HG03439 (cell line): ENCODE measurements around the gene NOTUM.

Source experiments
- ATAC-seq: cut with Tn5 transposase; IDR thresholded peaks from one replicate; pipeline ENCODE4 v1.9.1; 2021; ENCODE audit warnings: mild to moderate bottlenecking, moderate library complexity; ENCODE audit not compliant: unreplicated experiment

Gene NOTUM

DNA sequence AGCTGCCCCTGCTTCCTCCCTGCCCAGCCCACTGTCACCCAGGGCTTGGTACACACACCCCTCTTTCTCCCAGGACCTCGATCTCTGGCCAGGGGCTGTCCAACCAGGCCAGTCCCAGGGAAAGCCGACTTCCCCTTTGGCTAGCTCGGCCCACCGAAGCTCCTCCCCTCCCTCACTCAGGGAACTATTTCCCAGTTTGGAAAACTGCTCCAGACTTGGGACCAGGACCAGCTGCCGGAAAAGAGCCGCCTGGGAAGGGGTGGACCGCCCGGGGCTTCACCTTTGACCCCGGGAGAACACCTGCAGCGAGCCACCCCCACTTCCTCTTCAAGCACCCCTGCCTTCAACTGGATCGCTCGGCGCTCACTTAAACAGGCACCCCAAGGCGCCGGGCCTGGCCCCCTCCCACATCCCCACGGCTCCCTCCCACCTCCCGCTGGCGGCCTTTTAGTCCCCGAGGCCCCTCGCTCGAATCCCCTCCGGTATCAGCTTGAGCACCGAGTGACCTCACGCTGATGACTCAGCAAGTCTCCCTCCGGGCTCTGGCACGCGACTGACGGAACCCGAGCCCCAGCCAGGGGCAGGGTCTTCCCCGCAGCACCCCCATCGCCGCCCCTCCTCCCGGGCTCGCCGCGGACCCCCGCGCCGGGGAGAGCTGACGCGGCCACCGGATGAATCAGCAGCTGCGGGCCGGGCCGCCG is 34.4 kb downstream of the NOTUM start:
- ATAC-seq, result peak; percentile 23

- no peak for ATAC-seq
These were observed 35.0 kb downstream of the NOTUM start for GRCh38 chr17:81925860-81926450.

DNA sequence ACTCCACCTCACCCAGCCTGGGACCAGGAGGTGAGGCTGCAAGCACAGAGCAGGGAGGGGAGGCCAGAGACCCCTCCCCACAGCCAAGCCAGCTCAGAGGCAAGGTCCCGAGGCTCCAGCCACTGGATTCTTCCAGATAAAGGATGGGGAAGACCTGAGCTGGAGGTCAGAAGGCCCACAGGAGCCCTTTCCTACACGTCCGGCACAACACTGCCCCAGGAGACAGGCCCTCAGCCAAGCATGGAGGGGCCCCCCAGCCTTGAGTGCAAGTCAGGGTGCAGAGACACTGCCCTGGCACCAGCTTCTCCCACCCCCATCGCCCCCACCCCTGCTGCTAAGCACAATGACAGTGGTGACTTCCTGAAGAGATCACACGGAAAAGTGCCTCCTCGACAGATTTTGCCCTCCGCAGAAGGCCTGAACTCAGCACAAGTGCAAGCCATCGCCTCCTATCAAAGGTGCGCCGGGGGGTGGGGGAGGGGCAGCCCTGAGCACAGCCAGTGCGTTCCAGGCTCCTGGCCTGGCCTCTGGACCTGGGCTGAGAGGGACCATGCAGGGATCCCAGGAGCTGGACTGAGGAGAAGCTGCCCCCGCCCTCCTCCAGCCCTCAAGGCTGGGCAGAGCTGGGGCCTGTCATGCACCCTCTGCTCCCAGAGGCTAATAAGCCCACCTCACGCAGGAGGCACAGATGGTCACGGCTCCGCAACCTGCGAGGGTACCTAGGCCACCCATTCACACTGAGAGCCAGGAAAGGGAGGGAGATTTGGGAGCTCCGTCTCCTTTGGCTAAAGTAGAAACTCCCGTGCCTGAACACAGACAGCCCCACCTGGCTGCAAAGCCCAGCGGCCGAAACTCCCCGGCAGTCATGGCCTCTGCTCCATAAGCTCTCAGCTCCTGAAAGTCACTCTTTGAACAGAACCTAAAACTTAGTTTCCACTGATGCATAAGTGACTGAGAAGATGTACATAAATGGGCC is 36.1 kb downstream of the NOTUM start:
- no peak for ATAC-seq

DNA sequence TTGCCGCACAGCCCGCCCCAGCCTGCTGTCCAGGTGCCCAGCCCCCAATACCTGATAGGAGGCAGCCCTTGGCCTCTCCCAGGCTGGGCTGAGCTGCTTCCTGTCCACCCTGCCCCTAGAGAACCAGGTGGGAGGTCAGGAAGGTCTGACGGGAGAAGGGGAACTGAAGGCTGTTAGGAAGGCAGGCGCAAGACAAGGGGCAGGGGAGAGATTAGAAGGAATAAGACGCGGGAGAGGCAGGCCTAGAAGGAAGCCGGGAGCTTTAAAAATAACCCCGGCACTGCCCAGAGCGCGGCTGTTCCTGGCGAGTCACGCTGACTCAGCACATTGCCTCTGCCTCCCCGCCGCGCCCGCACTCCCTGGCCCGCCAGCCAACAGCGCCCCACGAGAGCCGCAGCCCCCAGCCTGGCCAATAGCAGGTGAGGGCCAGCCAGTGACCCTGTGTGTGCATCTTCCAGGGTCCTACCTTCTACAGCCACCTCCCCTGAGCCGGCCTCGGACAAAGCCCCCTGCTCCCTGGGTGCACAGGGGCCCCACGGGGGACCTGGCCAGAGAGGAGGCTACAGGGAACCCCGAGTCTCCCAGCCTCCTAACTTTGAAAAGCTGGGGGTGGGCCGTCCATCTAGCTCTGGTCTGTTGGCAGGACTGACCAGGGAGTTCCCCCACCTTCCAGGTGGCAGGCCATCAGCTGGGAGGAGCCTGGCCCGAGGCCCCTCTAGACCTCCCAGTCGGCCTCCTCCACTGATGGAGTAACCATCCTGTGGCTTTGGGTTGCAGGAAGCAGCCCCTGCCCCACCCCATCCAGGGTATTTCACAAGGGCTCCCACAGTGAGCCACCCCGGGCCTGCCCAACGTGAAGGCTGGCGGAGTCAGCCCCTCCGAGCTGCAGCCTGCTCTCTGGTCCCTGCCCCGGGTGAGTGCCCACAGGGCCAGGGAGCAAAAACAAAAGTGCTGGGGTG is 37.4 kb downstream of the NOTUM start:
- no peak for ATAC-seq

GRCh38 chr17:81922566-81923301 is 38.3 kb downstream of the NOTUM start:
- no peak for ATAC-seq

DNA sequence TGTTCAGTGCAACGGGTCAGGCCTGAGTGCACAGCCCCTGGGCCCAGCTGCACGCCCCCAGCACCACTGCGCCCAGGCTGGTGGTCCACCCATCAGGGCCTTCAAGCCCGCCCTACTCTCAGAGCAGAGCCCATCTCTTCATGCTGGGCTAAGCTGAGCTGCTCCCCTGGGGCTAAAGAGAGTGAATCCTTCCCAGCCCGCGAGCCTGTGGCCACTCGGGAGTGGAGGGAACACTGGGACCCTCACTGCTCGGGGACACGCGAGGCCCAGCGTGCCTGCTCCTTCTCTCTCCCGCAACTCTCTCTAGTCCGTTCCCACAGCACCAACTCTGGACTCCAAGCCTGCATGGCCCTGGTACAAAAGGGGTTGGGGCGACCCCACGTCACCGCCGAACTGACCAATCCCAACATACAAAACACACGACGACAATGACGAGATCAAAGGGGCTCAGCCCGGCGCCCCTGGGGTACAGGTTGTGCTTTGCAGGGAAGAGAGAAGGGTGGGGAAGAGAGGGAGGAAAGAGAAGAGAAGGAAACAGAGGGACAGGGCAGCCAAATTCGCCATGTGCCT is 38.9 kb downstream of the NOTUM start:
- no peak for ATAC-seq

DNA sequence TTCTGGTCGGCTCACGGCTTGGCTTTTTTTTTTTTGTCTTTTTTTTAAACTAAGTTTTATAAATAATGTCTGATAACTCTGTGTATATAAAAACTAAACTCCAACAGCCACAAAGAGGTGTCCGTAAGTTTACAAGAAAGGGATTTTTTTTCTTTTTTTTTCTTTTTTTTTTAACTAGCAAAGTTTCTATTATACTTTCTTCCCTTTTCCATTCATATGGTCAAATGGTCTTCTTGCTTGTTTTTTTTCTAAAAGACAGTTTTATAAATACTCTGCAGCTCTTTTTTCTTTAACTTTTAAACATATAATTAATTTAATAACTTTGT is 39.5 kb downstream of the NOTUM start:
- ATAC-seq, result no peak

GRCh38 chr17:81920612-81921536 is 40.1 kb downstream of the NOTUM start:
- no peak for ATAC-seq

- ATAC-seq, result no peak
These were observed 42.0 kb downstream of the NOTUM start for GRCh38 chr17:81918832-81919545.

GRCh38 chr17:81918333-81918669 is 42.7 kb downstream of the NOTUM start:
- peak; percentile 9 for ATAC-seq

GRCh38 chr17:81917565-81918332 is 43.2 kb downstream of the NOTUM start, which contains the start of gene SIRT7:
TSS of gene SIRT7 (minus strand) at chr17:81918176. CDS start at chr17:81918131, 45 bp downstream.
- peak; percentile 60 for ATAC-seq

GRCh38 chr17:81916234-81917001 is 44.6 kb downstream of the NOTUM start:
- no peak for ATAC-seq

DNA sequence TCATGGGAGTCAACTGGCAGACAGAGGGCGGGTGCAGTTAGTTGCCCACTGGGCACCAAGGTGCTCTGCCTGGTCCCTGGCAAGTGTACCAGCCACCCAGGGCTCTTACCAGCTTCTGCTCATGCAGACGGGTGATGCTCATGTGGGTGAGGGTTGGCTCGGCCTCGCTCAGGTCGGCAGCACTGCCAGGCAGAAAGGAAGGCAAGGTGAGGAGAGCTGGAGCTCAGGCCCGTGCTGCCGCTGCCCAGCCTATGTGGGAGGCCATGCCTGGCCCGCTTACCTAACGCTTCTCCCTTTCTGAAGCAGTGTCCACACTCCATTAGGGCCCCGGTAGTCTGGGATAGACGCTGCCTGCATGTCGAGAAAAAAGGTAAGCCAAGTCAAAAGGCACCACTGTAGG is 45.7 kb downstream of the NOTUM start:
- no peak for ATAC-seq

- ATAC-seq, result no peak
These were observed 46.7 kb downstream of the NOTUM start for GRCh38 chr17:81914103-81914850.

- ATAC-seq, result no peak
These were observed 47.4 kb downstream of the NOTUM start for GRCh38 chr17:81913394-81914102.
